ENCODE data around the gene GID4.

GRCh38 chr17:18011286-18011685, 27.9 kb upstream of the GID4 start:
- no peak for TF ChIP-seq CTCF (IDR thresholded peaks at IDR 0.05)
- no peak for TF ChIP-seq POLR2A (IDR thresholded peaks at IDR 0.05)

All from body of pancreas (tissue), 4 donors.